GM12875 (cell line): ENCODE results near the gene EBLN1.

Experiments
- H3K4me3 ChIP-seq: one replicate; pipeline ENCODE4 v1.5.1; 2011; ENCODE audit warnings: low read depth, low read length, control low read depth
- TF ChIP-seq, protein P1 (sequence below): IDR thresholded peaks from 2 replicates; pipeline ENCODE4 v1.5.1; 2011; ENCODE audit warnings: low read depth, mild to moderate bottlenecking, control low read depth, inconsistent platforms, low read length, moderate library complexity, borderline replicate concordance; ENCODE audit not compliant: insufficient read depth

EBLN1 gene

DNA sequence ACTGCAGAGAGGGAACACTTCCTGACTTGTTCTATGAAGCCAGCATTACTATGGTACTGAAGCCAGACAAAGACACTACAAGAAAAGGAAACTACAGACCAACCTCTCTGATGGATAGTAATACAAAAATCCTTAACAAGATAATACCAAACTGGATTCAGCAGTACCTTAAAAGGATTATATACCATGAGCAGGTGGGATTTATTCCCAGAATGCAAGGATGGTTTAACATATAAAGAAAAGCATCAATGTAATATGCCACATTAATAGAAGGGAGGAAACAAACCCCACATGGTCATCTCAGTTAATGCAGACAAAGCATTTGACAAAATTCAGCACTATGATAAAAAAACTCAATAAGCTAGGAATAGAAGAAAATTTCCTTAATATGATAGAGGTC, 47.2 kb downstream of the EBLN1 start:
- no peak overlapping the region for H3K4me3 ChIP-seq
- TF ChIP-seq, protein P1, sequence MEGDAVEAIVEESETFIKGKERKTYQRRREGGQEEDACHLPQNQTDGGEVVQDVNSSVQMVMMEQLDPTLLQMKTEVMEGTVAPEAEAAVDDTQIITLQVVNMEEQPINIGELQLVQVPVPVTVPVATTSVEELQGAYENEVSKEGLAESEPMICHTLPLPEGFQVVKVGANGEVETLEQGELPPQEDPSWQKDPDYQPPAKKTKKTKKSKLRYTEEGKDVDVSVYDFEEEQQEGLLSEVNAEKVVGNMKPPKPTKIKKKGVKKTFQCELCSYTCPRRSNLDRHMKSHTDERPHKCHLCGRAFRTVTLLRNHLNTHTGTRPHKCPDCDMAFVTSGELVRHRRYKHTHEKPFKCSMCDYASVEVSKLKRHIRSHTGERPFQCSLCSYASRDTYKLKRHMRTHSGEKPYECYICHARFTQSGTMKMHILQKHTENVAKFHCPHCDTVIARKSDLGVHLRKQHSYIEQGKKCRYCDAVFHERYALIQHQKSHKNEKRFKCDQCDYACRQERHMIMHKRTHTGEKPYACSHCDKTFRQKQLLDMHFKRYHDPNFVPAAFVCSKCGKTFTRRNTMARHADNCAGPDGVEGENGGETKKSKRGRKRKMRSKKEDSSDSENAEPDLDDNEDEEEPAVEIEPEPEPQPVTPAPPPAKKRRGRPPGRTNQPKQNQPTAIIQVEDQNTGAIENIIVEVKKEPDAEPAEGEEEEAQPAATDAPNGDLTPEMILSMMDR: no peak

DNA sequence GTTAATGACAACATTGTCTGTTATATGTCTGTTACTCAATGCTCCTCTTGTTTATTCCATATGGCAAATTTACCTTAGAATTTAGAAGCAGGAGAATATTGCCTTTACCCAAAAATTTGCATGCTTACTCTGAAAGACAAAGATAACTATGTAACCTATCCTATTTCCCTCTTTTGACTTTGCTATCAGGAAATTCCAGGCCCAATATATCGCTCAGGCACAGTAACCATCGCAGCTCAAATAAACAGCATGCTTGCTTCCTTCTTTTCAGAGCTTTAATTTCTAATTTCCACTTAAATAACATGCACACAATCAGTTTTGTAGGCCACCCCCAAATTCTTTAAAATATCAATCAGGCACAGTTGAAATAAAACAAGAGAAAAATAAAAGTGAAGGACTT, 57.8 kb downstream of the EBLN1 start:
- H3K4me3 ChIP-seq: no peak overlapping the region
- TF ChIP-seq, protein P1: no peak

DNA sequence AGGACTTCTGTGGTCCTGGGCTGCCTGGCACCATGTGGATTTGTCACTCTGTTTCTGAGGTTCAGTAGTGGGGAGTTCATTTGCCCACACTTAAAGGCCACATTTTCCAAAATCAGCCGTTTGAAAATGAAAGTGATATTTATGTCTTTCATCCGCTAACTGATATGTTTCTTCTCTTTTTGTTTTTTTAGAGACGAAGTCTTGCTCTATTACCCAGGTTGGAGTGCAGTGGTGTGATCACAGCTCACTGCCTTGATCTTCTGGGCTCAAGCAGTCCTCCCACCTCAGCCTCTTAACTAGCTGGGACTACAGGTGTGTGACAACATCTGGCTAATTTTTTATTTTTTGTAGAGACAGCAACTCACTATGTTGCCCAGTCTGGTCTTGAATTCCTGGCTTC, 58.6 kb downstream of the EBLN1 start:
- TF ChIP-seq, protein P1: no peak
- H3K4me3 ChIP-seq: no peak overlapping the region
